Immature natural killer cell (primary cell): ENCODE results near the gene NAA16. TPM values are rescaled to one million over a fixed set of nuclear protein-coding genes. Genes with fewer than 3 reads are reported as not detected.
"Not testable (repeated sequence)": the region's sequence is repeated elsewhere in the genome, so short reads cannot be mapped to it uniquely, and the experiment has no call there.

ENCODE experiments used
- DNase-seq, 3 donors: peaks; one replicate each; pipeline ENCODE4 v3.0.0; 2022; ENCODE audit warnings: mixed read lengths in 1 of 3
- H3K27ac Mint-ChIP-seq, 6 donors: one replicate each; pipeline ENCODE4 v1.8.0; 2020; ENCODE audit warnings: mixed read lengths in 6 of 6, mild to moderate bottlenecking in 5 of 6, inconsistent platforms in 4 of 6, moderate library complexity in 3 of 6
- H3K27me3 Mint-ChIP-seq, 3 donors: one replicate each; pipeline ENCODE4 v1.8.0; 2020 to 2021; ENCODE audit warnings: low read depth in 3 of 3, mild to moderate bottlenecking in 3 of 3, mixed read lengths in 3 of 3, moderate library complexity in 3 of 3, inconsistent platforms in 1 of 3
- H3K36me3 Mint-ChIP-seq, 3 donors: one replicate each; pipeline ENCODE4 v1.8.0; 2020; ENCODE audit warnings: mixed read lengths in 3 of 3, inconsistent platforms in 2 of 3, mild to moderate bottlenecking in 2 of 3
- H3K4me1 Mint-ChIP-seq, 2 donors: one replicate each; pipeline ENCODE4 v1.8.0; 2020; ENCODE audit warnings: inconsistent platforms in 2 of 2, mild to moderate bottlenecking in 2 of 2, mixed read lengths in 2 of 2, moderate library complexity in 1 of 2
- H3K4me3 Mint-ChIP-seq, 5 donors: one replicate each; pipeline ENCODE4 v1.8.0; 2020; ENCODE audit warnings: mild to moderate bottlenecking in 5 of 5, mixed read lengths in 5 of 5, inconsistent platforms in 3 of 5, moderate library complexity in 3 of 5
- H3K9me3 Mint-ChIP-seq, 6 donors: one replicate each; pipeline ENCODE4 v1.8.0; 2020; ENCODE audit warnings: mild to moderate bottlenecking in 6 of 6, mixed read lengths in 6 of 6, inconsistent platforms in 4 of 6, moderate library complexity in 3 of 6
- polyA plus RNA-seq, 3 donors: library from polyadenylated mRNA; unstranded; fragments of 300-500 nt; fragmentation: Illumina TruSeq; gene quantifications; one replicate each; pipeline ENCODE4 v1.2.3, GENCODE V29; 2021

NAA16 gene
- polyA plus RNA-seq, 3 donors from 2014 or later, result 9.0 to 17.1 (median 10.7) TPM

DNA sequence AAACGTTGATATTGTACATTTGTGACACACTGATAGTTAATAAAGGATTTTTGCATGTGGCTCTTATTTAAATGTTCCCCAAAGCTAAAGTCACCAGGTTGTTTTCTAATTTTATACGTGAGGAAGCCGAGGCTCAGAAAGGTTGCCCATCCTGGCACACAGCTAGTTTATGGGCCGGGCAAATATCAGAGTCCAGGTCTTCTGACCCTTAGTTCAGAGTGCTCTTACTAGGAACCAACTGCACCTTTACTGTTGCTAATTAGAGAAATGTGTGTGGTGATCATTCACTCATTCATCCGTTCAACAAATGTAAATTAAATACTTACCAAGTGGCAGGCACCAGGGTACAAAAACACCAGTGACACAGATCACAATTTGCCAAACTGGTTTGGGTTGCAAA, 100.0 kb downstream of the NAA16 start:
- DNase-seq, result no peak
- H3K9me3 Mint-ChIP-seq, result no peaks in the 10 kb centered on the region
- no peaks in the 10 kb centered on the region for H3K36me3 Mint-ChIP-seq
- H3K4me3 Mint-ChIP-seq, result no peak overlapping the region
- no peak overlapping the region for H3K27ac Mint-ChIP-seq
- H3K27me3 Mint-ChIP-seq, result peaks cover 0 to 4% (median 0%) of the 10 kb centered on the region in 3 donors
- no peaks in the 10 kb centered on the region for H3K4me1 Mint-ChIP-seq

DNA sequence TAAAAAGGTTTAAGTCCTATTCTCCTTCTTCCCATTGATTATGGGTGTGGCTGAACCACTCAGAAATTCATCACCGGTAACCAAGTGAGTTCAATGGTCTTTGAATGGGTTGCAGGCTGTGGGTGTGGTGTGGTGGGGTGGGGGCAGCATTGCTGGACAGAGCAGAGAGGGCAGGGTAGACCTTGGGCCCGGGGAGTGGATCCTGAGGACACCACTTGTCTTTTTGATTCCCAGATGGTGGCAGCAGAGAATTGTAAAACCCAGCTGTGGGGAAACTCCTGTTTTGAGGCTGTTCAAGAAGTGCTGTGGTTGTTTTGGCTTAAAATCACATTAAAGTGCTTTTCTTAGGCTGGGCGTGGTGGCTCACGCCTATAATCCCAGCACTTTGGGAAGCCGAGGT, 100.5 kb downstream of the NAA16 start:
- H3K27ac Mint-ChIP-seq, result no peak overlapping the region

DNA sequence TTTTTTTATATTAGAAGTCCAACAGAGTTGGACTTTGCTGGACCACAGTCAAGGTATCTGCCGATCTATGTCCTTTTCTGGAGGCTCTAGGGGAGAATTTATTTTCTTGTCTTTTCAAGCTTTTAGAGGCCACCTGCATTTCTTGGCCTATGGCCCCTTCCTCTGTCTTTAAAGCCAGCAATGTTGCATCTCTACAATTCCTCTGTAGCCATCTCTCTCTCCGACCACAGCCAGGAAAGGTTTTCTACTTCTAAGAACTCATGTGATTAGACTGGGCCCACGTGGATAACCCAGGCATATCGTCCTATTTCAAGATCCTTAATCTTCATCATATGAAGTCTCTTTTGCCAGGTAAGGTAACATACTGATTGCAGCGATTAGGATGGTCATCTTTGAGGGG, 102.8 kb downstream of the NAA16 start:
- Mint-ChIP-seq H3K9me3 (no peaks in the 10 kb centered on the region), H3K4me3 (no peak overlapping the region), H3K27me3 (peaks cover 0 to 6% (median 0%) of the 10 kb centered on the region in 3 donors), H3K27ac (no peak overlapping the region), H3K36me3 (no peaks in the 10 kb centered on the region), H3K4me1 (no peaks in the 10 kb centered on the region)
- DNase-seq, result no peak

More for the DNA sequence above, 100.5 kb downstream of the NAA16 start:
- no peak overlapping the region for H3K4me3 Mint-ChIP-seq
- peaks cover 0 to 4% (median 0%) of the 10 kb centered on the region in 3 donors for H3K27me3 Mint-ChIP-seq
- DNase-seq, result no peak
- H3K4me1 Mint-ChIP-seq, result no peaks in the 10 kb centered on the region
- H3K9me3 Mint-ChIP-seq, result no peaks in the 10 kb centered on the region
- H3K36me3 Mint-ChIP-seq, result no peaks in the 10 kb centered on the region

DNA sequence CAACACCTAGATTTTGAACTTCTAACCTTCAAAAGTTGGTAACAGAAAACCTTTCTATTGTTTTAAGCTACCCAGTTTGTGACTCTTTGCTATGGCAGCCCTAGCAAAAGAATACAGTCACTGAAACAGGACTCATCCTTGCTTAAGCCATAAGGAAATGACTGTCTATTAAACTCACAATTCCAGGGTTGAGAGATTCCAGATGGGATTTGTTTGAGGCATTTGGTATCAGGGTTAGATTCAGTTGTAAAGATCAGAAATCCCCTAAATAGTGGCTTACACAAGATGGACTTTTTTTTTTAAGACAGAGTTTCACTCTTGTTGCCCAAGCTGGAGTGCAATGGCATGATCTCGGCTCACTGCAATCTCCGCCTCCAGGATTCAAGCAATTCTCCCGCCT, 105.2 kb downstream of the NAA16 start:
- Mint-ChIP-seq H3K9me3 (no peaks in the 10 kb centered on the region), H3K27me3 (peaks cover 0 to 6% (median 0%) of the 10 kb centered on the region in 3 donors), H3K36me3 (no peaks in the 10 kb centered on the region), H3K4me1 (no peaks in the 10 kb centered on the region), H3K27ac (no peak overlapping the region), H3K4me3 (no peak overlapping the region)
- no peak for DNase-seq

DNA sequence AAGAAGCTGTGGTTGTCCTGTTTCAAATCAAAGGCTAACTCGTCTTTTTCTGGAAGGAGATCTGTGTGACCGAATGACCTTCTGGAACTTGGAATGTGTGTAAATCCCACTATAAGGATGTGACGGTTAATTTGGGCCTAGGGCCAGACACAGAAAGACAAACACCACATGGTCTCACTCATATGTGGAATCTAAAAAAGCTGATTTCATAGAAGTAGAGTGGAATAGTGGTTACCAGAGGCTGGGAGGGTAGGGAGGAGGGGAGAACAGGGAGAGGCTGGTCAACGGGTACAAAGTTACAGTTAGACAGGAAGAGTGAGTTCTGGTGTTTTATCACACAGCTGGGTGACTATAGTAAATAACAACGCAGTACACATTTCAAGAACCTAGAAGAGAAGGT, 107.0 kb downstream of the NAA16 start:
- H3K27ac Mint-ChIP-seq, result no peak overlapping the region
- no peak overlapping the region for H3K4me3 Mint-ChIP-seq
- H3K9me3 Mint-ChIP-seq, result no peaks in the 10 kb centered on the region
- no peak for DNase-seq
- H3K36me3 Mint-ChIP-seq, result no peaks in the 10 kb centered on the region
- no peaks in the 10 kb centered on the region for H3K4me1 Mint-ChIP-seq
- peaks cover 0 to 2% (median 0%) of the 10 kb centered on the region in 3 donors for H3K27me3 Mint-ChIP-seq

DNA sequence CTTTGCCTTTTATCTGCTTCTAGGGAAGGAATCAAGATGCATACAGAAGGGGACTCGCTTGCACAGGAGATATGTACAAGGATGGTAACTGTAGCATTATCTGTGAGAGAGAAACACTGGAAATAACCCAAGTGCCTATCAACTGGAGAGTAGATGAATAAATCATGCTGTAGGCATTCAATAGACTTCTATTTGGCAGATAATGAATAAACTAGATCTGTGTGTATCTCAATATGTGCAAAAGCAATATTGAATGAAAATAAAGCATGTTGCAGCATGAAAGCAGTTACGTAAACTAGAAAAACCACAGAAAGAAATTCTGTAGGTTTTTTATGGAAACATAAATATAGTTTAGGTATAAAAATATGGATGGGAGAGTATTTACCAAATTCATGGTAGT, 107.7 kb downstream of the NAA16 start:
- Mint-ChIP-seq H3K27me3 (peaks cover 0 to 2% (median 2%) of the 10 kb centered on the region in 3 donors), H3K4me1 (no peaks in the 10 kb centered on the region), H3K36me3 (no peaks in the 10 kb centered on the region), H3K27ac (no peak overlapping the region), H3K4me3 (no peak overlapping the region), H3K9me3 (peaks cover 0 to 1% (median 0%) of the 10 kb centered on the region in 6 donors)
- no peak for DNase-seq

DNA sequence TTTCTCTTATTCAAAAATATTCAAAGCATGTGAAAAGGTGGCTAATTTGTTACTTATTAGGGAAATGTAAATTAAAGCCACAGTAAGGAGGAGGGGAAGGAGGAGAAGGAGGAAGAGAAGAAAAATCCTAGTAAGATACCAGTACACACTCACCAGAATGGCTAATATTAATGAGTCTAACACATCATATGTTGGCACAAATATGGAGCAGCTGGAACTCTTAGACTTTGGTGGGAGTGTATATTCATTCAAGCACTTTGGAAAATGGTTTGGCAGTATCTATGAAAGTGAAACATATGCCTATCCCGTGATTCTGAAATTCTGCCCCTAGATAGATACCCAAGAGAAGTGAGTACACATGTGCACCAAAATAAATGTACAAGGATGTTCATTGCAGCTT, 108.1 kb downstream of the NAA16 start:
- Mint-ChIP-seq H3K9me3 (peaks cover 0 to 1% (median 0%) of the 10 kb centered on the region in 6 donors), H3K27ac (no peak overlapping the region), H3K36me3 (no peaks in the 10 kb centered on the region), H3K4me3 (no peak overlapping the region), H3K4me1 (no peaks in the 10 kb centered on the region), H3K27me3 (peaks cover 0 to 2% (median 2%) of the 10 kb centered on the region in 3 donors)
- DNase-seq, result no peak

DNA sequence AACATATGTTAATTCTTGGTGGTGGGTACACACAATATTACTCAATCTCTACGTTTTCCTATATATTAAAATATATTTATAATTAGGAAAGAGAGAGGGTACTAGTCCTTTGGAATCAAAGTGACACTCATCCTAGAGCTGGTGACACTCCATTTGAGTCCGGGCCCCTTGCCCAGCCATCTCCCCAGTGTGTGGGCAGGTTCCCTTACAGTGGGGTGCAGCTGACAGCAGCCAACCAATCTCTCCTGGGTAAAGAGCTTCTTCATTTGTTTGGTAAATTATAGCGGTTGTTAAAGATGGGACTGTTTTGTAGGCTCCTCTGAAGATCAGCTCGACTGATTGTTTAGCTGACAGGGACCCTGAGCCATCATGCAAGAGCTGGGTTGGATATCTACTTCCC, 109.1 kb downstream of the NAA16 start:
- Mint-ChIP-seq H3K4me1 (no peaks in the 10 kb centered on the region), H3K27ac (no peak overlapping the region), H3K4me3 (no peak overlapping the region), H3K36me3 (no peaks in the 10 kb centered on the region), H3K9me3 (peaks cover 0 to 1% (median 0%) of the 10 kb centered on the region in 6 donors), H3K27me3 (peaks cover 0 to 4% (median 2%) of the 10 kb centered on the region in 3 donors)
- DNase-seq, result no peak

DNA sequence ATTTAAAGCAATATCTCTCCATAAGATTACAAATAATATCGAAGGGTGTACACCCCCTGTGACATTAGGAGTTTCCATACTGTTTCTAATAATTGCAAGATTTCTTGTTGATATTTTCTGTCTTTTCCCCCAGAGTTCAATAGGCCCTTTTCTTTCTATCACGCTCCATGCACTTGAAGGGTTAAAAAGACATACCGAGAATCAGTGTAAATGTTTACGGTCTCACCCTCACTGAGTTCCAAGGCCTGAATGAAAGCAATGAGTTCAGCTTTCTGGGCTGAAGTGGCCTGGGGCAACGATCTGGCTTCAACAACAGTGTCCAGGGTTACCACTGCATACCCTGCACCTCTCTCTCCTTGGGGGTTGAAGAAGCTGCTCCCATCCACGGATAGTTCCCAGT, 110.3 kb downstream of the NAA16 start:
- H3K27me3 Mint-ChIP-seq, H3K4me3 Mint-ChIP-seq, H3K27ac Mint-ChIP-seq, H3K36me3 Mint-ChIP-seq, DNase-seq, H3K4me1 Mint-ChIP-seq, H3K9me3 Mint-ChIP-seq: not testable (repeated sequence)

DNA sequence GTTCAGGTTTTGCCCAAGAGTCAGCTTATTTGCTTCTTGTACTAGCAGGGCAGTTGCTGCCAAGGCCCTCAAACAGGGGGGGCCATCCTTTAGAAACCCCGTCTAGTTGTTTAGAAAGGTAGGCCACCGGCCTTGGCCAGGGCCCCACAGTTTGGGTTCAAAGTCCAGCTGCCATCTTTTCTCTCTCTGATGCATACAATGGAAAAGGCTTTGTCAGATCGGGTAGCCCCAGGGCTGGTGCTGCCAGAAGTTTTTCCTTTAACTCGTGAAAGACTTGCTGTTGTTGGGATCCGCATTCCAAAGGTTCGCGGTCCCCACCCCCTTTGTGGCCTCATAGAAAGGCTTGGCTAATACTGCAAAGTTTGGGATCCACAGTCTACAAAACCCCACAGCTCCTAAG, 110.9 kb downstream of the NAA16 start:
- not testable (repeated sequence) for H3K27ac Mint-ChIP-seq, H3K9me3 Mint-ChIP-seq, DNase-seq, H3K36me3 Mint-ChIP-seq, H3K4me1 Mint-ChIP-seq, H3K4me3 Mint-ChIP-seq
- peaks cover 0 to 11% (median 2%) of the 10 kb centered on the region in 3 donors for H3K27me3 Mint-ChIP-seq

DNA sequence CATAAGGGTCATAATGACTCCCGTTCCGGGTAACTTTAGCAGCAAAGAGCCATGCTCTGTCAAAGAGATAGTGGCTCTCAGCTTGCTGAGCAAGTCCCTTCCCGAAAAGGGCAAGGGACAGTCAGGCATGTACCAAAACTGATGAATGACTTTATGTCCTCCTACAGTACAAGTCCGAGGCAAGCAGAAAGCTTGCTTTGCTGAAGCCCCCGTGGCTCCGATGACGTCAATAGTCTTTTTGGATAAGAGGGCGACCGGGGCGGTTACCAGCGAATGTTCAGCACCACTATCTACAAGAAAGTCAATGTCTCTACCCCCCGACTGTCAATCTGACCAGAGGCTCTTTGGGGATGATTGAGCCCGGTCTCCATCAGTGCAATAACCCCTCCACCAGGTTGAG, 112.2 kb downstream of the NAA16 start:
- not testable (repeated sequence) for H3K36me3 Mint-ChIP-seq, H3K4me1 Mint-ChIP-seq, H3K27ac Mint-ChIP-seq, H3K4me3 Mint-ChIP-seq, H3K27me3 Mint-ChIP-seq, DNase-seq, H3K9me3 Mint-ChIP-seq

DNA sequence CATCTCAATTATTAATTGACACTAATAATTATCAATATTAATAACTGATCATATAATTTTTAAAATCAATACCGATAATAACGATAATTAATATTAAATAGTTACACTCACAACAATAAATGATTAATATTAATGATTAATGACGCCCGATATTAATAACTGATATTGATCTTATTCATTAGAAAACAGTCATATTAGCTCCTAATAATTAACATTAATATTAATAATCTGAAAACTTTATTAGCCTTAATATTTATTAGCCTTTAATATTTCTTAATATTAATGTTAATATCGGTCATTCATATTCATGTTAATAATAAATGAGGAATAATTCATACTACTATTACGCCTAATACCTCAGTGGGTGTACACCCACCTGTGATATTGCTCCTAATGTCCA, 113.6 kb downstream of the NAA16 start:
- H3K27me3 Mint-ChIP-seq, H3K27ac Mint-ChIP-seq, H3K4me3 Mint-ChIP-seq, H3K36me3 Mint-ChIP-seq, H3K9me3 Mint-ChIP-seq, H3K4me1 Mint-ChIP-seq, DNase-seq: not testable (repeated sequence)

DNA sequence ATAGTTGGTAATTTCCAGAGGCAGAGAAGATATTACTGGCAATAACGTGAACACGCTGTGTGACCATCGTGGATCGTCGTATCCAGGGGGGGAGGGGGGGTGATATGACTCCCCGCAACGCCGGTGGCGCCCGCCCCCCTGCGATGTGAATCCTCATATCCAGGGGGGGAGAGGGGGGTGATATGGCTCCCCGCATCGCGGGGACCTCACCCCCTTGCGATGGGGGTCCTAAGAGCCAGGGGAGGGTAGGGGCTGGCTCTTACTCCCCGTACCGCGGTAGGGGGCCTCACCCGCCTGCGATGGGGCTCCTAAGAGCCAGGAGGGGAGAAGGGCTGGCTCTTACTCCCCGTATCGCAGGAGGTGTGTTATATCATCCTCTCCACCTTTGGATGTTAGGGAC, 115.0 kb downstream of the NAA16 start:
- Mint-ChIP-seq H3K36me3 (no peaks in the 10 kb centered on the region), H3K4me3 (no peak overlapping the region), H3K9me3 (peaks cover 0 to 1% (median 0%) of the 10 kb centered on the region in 6 donors), H3K27me3 (peaks cover 0 to 11% (median 6%) of the 10 kb centered on the region in 3 donors), H3K4me1 (peaks cover 4 to 7% of the 10 kb centered on the region in 2 donors), H3K27ac (no peak overlapping the region)
- DNase-seq, result no peak
